GM19328 (cell line): ENCODE data around the gene FLT3.

Experiments used
- ATAC-seq: cut with Tn5 transposase; IDR thresholded peaks from one replicate; pipeline ENCODE4 v1.9.1; 2021; ENCODE audit warnings: mild to moderate bottlenecking, moderate library complexity; ENCODE audit not compliant: unreplicated experiment

FLT3 gene

GRCh38 chr13:27963491-27963890 lies 136.9 kb downstream of the FLT3 start:
- no peak for ATAC-seq

- ATAC-seq, result no peak
These were observed 137.4 kb downstream of the FLT3 start for GRCh38 chr13:27962982-27963381.

GRCh38 chr13:27962128-27962841 lies 138.1 kb downstream of the FLT3 start:
- no peak for ATAC-seq

GRCh38 chr13:27961227-27962085 lies 138.9 kb downstream of the FLT3 start:
- no peak for ATAC-seq

GRCh38 chr13:27960362-27961226 lies 139.8 kb downstream of the FLT3 start:
- ATAC-seq, result no peak

GRCh38 chr13:27959976-27960361 lies 140.4 kb downstream of the FLT3 start:
- ATAC-seq, result no peak

DNA sequence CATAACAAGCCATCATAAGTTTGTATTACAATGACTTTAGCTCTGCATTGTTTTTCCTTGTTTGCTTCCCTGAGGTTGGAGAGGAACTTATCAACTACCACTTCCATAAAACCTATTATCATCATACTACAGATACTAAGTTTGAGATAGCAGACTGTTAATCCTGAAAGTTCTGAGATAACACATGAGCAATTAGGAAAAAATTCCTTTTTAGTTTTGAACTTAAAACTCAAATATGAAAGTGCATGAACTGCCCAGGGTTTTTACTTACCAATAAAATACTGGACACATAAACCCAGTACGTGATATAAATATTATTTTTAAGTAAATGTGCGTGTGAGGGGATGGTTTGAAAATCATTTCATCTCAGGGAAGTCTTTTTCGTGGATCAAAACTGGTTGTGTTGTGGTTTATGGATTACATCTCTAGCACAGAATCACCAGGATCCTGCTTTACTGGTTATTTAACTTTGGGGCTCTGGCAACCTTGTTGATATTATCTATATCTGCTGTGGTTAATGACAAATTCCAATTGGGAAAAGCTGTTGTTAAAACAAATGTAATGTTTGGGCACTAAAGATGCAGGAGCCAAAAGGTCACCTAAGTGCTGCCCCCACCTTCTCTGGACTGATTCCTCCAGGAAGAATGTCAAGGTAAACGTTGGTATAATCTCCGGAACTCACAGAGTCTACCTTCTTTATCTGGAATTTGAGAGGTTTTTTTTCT lies 143.6 kb downstream of the FLT3 start:
- ATAC-seq, result no peak

GRCh38 chr13:27955014-27955591 lies 145.3 kb downstream of the FLT3 start:
- no peak for ATAC-seq

GRCh38 chr13:27954406-27954851 lies 145.9 kb downstream of the FLT3 start:
- ATAC-seq, result no peak

DNA sequence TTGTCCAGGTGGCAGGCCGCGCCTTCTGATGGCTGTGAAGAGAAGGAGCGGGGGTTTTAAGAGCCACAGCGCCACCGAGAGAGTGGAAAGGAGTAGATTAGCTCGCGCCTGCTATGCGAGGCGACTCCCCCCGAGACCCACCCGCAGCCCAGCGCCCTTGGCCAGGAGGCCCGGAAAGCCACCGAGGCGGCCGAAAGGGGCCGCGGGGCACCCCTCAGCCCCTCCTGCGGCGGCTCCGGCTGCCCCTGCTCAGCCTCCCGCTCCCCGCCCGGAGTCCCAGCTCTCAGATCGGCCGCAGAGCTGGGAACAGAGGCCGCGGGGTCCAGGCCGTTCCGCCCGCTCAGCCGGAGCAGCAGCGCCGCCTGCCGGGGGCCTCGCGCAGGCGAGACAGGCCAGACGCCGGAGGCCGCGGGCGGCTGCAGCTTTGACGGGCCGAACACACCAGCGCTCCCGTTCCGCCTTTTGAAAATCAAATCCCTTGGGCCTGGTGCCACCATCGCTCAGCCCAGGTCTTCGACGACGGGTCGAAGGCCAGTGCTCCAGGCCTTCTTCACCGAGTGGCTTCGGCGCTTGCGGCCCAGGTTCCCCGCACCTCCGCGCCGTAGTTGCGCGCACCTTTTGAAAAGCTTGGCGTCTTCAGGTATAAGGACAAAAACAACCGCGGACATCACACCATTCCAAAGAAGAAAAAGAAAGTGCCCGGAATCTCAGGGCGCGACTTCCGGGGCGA lies 146.5 kb downstream of the FLT3 start:
- no peak for ATAC-seq
